Measurements from ENCODE around the gene HS6ST2. TPM values are rescaled to one million over a fixed set of nuclear protein-coding genes. Genes with fewer than 3 reads are reported as not detected.
"Not testable (repeated sequence)": the region's sequence is repeated elsewhere in the genome, so short reads cannot be mapped to it uniquely, and the experiment has no call there.

The HS6ST2 gene
- total RNA-seq, 4 donors from 2014 or later = under 0.01 to 0.66 (median 0.46) TPM

DNA sequence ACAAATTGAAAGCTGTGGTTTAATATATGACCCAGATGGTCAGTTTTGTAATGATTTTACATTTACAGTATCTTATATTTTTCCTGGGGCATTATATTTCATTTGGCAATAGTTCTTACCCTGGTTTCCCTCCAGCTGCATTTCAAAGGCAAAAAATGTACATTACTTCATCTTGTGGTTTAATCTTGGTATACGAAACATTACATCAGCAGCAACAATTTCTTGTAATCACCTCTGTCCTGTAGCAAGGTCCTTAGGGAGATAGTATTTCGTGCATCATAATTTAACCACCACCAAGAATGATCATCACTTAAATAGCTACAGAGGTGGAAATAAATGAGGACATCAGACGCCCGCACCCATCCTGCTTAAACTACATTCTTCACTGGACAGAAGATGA is 48.8 kb downstream of the HS6ST2 start:
- no peak for DNase-seq (ENCODE audit: low spot score in 2 of 2)
- no peaks in the 10 kb centered on the region for H3K4me1 ChIP-seq
- no peak overlapping the region for H3K27ac ChIP-seq
- TF ChIP-seq POLR2A (IDR thresholded peaks at IDR 0.05) (no peak), EP300 (IDR thresholded peaks at IDR 0.05) (no peak), CTCF (IDR thresholded peaks at IDR 0.05) (no peak)
- peaks cover 0 to 11% of the 10 kb centered on the region in 2 donors for H3K27me3 ChIP-seq
- H3K4me3 ChIP-seq = no peak overlapping the region
- WGBS, 2 donors = 75 to 79% methylated on average over 4 of the region's 4 CpGs
- H3K36me3 ChIP-seq = no peaks in the 10 kb centered on the region
- H3K9me3 ChIP-seq = no peaks in the 10 kb centered on the region

- DNase-seq (ENCODE audit: low spot score in 2 of 2) = no peak
- Histone ChIP-seq H3K4me1 (no peaks in the 10 kb centered on the region), H3K27me3 (peaks cover 0 to 11% of the 10 kb centered on the region in 2 donors), H3K4me3 (no peak overlapping the region), H3K27ac (no peak overlapping the region), H3K9me3 (no peaks in the 10 kb centered on the region), H3K36me3 (no peaks in the 10 kb centered on the region)
- TF ChIP-seq CTCF (IDR thresholded peaks at IDR 0.05) (no peak), POLR2A (IDR thresholded peaks at IDR 0.05) (no peak), EP300 (IDR thresholded peaks at IDR 0.05) (no peak)
Observed at GRCh38 chrX:132908891-132909290, 49.5 kb downstream of the HS6ST2 start.

DNA sequence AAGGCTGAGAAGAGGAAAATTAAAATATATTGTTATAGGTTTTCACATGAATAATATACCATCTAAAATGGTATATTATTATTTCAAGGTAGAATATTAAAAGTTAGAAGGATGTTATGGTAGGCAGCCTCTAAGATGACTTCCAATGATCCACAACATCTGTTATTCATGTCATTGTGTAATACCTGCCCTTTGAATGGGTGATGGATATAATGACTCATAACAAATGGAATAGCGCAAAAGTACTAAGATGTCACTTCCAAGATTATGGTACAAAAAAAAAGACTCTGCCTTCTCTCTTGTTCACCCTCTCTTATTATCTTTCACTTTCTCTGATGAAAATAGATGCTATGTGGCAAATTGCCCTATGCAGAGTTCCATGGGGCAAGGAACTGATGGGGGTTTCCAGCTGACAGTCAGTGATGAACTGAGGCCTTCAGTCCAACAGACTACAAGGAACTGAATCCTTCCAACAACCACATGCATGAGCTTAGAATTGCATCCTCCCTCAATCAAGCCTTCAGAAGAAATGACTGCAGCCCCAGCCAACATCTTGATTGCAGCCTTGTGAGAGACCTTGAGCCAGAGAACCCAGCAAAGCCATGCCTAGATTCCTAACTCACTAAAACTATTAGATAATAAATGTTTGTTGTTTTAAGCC is 57.7 kb downstream of the HS6ST2 start:
- DNase-seq (ENCODE audit: low spot score in 2 of 2) = no peak
- Histone ChIP-seq H3K27ac (no peak overlapping the region), H3K9me3 (no peaks in the 10 kb centered on the region), H3K4me3 (no peak overlapping the region), H3K4me1 (no peaks in the 10 kb centered on the region), H3K36me3 (no peaks in the 10 kb centered on the region), H3K27me3 (peaks cover 0 to 4% of the 10 kb centered on the region in 2 donors)
- 85 to 94% methylated on average over 1 of the region's 1 CpG for WGBS, 2 donors
- TF ChIP-seq CTCF (IDR thresholded peaks at IDR 0.05) = no peak
- TF ChIP-seq EP300 (IDR thresholded peaks at IDR 0.05) = no peak
- no peak for TF ChIP-seq POLR2A (IDR thresholded peaks at IDR 0.05)

DNA sequence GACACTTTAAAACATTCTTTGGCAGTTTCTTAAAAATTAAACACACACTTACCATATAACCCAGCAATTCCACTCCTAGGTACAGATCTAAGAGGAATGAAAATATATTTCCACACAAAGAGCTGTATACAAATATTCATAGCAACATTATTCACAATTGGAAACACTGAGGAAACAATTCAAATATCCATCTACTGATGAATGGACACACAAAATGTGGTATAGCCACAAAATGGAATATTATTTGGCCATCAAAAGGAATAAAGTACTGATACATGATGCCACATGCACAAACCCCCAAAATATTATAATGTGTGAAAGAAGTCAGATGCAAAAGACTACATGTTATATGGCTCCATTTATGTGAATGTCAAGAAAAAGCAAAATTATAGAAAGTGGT is 70.9 kb downstream of the HS6ST2 start:
- H3K4me1 ChIP-seq = no peaks in the 10 kb centered on the region
- H3K4me3 ChIP-seq = no peak overlapping the region
- TF ChIP-seq EP300 (IDR thresholded peaks at IDR 0.05) = no peak
- no peaks in the 10 kb centered on the region for H3K27me3 ChIP-seq
- no peak for DNase-seq (ENCODE audit: low spot score in 2 of 2)
- no peaks in the 10 kb centered on the region for H3K36me3 ChIP-seq
- H3K9me3 ChIP-seq = no peaks in the 10 kb centered on the region
- no peak overlapping the region for H3K27ac ChIP-seq

DNA sequence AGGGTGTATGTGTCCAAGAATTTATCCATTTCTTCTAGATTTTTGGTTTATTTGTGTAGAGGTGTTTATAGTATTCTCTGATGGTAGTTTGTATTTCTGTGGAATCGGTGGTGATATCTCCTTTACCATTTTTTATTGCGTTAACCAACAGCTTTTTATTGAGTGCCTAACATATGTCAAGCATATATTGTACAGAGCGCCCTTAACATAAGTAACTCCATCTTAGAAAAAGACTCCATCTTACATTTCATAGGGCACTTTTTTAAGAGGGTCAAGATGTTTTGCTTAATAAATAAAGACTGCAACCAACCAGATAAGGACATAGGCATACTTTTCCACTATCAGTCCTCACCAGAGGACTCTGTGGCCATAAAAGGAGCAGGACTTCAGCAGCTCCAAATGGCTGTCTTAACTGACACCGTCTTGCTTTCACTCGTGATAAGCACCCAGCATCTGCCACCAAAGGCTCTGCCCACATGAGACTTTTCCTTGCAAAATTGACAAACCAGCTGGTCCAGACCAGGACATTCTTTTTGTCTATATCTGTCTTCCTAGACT is 75.0 kb downstream of the HS6ST2 start:
- no peak overlapping the region for H3K27ac ChIP-seq
- no peak for DNase-seq (ENCODE audit: low spot score in 2 of 2)
- no peaks in the 10 kb centered on the region for H3K27me3 ChIP-seq
- 86 to 95% methylated on average over 5 of the region's 5 CpGs for WGBS, 2 donors
- no peaks in the 10 kb centered on the region for H3K9me3 ChIP-seq
- no peak for TF ChIP-seq POLR2A (IDR thresholded peaks at IDR 0.05)
- no peak for TF ChIP-seq EP300 (IDR thresholded peaks at IDR 0.05)
- no peak for TF ChIP-seq CTCF (IDR thresholded peaks at IDR 0.05)
- H3K4me1 ChIP-seq = no peaks in the 10 kb centered on the region
- H3K36me3 ChIP-seq = no peaks in the 10 kb centered on the region
- no peak overlapping the region for H3K4me3 ChIP-seq

DNA sequence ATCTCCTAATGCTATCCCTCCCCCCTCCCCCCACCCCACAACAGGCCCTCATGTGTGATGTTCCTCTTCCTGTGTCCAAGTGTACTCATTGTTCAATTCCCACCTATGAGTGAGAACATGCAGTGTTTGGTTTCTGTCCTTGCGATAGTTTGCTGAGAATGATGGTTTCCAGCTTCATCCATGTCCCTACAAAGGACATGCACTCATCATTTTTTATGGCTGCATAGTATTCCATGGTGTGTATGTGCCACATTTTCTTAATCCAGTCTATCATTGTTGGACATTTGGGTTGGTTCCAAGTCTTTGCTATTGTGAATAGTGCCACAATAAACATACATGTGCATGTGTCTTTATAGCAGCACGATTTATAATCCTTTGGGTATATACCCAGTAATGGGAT is 77.7 kb downstream of the HS6ST2 start:
- not testable (repeated sequence) for H3K36me3 ChIP-seq; H3K4me3 ChIP-seq; H3K27me3 ChIP-seq; H3K27ac ChIP-seq; DNase-seq (ENCODE audit: low spot score in 2 of 2); H3K4me1 ChIP-seq; H3K9me3 ChIP-seq
- WGBS, 2 donors = 77 to 100% methylated on average over 1 to 2 of the region's 2 CpGs

All from tibial nerve (tissue), 4 donors.